ENCODE data around the gene COL15A1.
"Not testable (repeated sequence)": the region's sequence is repeated elsewhere in the genome, so short reads cannot be mapped to it uniquely, and the experiment has no call there.

Gene COL15A1

DNA sequence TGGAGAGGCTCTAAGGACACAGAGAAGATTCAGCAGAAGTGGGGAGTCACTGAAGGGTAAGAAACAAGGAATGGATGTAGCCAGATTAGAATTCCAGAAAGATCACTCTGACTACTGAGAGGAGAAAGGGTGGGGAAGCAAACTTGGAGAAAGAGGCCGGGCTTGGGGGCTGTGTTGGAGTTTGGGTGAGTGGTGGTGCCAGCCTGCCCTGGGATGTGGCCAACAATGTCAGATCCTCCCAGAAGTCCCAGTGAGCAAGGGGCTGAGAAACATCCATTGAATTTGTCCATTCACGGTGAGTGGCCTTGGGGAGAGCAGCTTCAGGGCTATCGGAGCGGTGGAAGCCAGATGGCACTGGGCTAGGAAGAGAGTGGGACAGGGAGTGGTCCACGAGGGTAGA is 60.4 kb downstream of the COL15A1 start:
- no peak for DNase-seq (ENCODE audit: low read depth in 2 of 2)
- no peak overlapping the region for H3K4me3 ChIP-seq (replicated peaks in 1 of 2; ENCODE audit: low read depth in 2 of 2, low read length in 2 of 2)
- TF ChIP-seq, protein P1, sequence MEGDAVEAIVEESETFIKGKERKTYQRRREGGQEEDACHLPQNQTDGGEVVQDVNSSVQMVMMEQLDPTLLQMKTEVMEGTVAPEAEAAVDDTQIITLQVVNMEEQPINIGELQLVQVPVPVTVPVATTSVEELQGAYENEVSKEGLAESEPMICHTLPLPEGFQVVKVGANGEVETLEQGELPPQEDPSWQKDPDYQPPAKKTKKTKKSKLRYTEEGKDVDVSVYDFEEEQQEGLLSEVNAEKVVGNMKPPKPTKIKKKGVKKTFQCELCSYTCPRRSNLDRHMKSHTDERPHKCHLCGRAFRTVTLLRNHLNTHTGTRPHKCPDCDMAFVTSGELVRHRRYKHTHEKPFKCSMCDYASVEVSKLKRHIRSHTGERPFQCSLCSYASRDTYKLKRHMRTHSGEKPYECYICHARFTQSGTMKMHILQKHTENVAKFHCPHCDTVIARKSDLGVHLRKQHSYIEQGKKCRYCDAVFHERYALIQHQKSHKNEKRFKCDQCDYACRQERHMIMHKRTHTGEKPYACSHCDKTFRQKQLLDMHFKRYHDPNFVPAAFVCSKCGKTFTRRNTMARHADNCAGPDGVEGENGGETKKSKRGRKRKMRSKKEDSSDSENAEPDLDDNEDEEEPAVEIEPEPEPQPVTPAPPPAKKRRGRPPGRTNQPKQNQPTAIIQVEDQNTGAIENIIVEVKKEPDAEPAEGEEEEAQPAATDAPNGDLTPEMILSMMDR (IDR thresholded peaks at IDR 0.05; ENCODE audit: low read depth, low read length): no peak

DNA sequence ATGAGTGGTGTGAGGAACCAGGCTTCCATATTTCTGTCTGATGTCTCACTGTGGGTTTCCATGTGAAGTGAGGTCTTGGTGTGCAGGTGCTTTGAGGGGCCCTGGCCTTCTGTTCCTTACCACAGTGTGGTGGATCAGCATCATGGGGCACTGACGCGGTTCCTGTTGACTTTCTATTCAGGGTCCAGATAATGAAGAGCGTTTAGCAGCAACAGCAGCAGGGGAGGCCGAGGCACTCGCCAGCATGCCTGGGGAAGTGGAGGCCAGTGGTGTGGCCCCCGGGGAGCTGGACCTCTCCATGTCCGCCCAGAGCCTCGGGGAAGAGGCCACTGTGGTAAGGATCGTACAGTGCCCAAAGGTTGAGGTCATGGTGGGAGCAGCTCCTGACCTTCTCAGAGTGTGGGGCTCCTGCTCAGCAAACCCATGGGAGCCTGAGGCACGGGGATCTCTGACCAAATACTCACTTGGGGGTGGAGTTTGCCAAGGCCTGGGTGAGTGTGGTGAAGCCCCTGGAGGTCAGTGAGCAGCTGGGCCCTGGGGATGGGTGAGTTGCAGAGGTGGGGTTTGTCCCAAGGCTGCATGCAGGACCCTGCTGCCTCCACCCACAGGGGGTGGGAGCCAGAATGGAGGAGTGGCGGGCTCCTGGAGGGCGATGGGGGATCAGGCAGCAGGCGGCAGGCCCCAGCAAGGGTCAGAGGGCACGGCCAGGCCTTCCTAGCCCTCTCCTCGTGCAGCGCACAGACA is 61.2 kb downstream of the COL15A1 start:
- DNase-seq (ENCODE audit: low read depth in 2 of 2): no peak
- H3K4me3 ChIP-seq (replicated peaks in 1 of 2; ENCODE audit: low read depth in 2 of 2, low read length in 2 of 2): no peak overlapping the region
- TF ChIP-seq, protein P1 (IDR thresholded peaks at IDR 0.05; ENCODE audit: low read depth, low read length): no peak

DNA sequence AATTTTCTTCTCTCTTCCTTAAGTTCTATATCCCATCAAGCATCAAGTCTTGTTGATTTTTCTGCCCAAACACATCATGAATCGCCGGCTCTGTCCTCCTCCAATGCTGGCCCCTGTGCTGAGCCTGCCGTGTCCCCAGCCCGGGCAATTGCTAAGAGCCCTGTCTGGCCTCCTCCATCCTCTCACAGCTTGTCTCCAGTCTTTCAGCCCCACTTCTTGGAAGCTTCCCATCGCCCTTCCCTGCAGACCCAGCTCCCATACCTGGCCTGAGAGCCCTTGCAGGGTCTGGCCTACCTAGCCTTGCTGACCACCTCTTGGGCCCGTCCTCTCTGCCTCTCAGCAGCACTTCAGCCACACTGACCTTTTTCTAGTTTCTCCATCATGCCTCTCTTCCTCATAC is 61.9 kb downstream of the COL15A1 start:
- DNase-seq (ENCODE audit: low read depth in 2 of 2): no peak
- no peak overlapping the region for H3K4me3 ChIP-seq (replicated peaks in 1 of 2; ENCODE audit: low read depth in 2 of 2, low read length in 2 of 2)
- TF ChIP-seq, protein P1 (IDR thresholded peaks at IDR 0.05; ENCODE audit: low read depth, low read length): no peak

DNA sequence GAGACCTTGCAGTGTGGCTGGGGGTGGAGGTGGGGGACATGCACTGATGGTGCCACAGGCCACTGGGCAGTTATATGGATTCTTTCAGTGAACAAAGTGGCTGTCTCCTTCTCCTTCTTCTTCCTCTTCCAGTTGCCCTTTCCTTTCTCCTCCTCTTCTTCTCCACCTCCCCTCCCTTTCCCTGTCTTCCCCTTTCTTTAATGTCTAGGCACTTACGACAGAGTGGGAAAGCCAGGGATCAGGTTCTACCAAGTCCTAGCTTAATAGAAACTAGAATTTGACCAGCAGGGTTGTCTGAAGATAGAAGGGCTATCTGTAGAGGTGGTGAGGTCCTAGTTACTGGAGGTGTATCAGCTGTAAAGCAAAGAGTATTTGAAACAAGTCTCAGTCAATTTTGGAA is 62.8 kb downstream of the COL15A1 start:
- no peak for DNase-seq (ENCODE audit: low read depth in 2 of 2)
- H3K4me3 ChIP-seq (replicated peaks in 1 of 2; ENCODE audit: low read depth in 2 of 2, low read length in 2 of 2): no peak overlapping the region
- TF ChIP-seq, protein P1 (IDR thresholded peaks at IDR 0.05; ENCODE audit: low read depth, low read length): no peak

GRCh38 chr9:99006979-99007378 is 63.3 kb downstream of the COL15A1 start:
- TF ChIP-seq, protein P1 (IDR thresholded peaks at IDR 0.05; ENCODE audit: low read depth, low read length): no peak
- no peak overlapping the region for H3K4me3 ChIP-seq (replicated peaks in 1 of 2; ENCODE audit: low read depth in 2 of 2, low read length in 2 of 2)
- DNase-seq (ENCODE audit: low read depth in 2 of 2): no peak

- no peak overlapping the region for H3K4me3 ChIP-seq (replicated peaks in 1 of 2; ENCODE audit: low read depth in 2 of 2, low read length in 2 of 2)
- TF ChIP-seq, protein P1 (IDR thresholded peaks at IDR 0.05; ENCODE audit: low read depth, low read length): no peak
These were observed 64.5 kb downstream of the COL15A1 start for GRCh38 chr9:99008203-99008602.

DNA sequence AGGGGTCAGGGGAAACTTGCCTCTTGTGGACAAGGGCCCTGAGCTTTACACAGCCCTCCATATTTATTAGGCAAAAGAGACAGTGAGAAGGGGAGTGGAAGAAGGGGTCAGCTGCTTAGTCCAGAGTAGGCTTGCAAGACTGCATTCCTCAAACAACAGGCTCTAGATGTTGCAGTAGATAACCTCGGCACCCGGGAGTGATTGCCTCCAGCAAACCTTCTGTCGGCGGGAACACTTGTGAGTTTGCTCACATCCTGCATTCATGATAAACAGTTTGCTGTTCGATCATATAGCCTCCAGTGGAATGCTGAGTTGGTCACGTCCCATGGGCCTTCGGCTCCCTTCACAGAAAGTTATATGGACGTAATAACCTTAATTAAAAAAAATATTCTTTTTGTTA is 66.7 kb downstream of the COL15A1 start:
- H3K4me3 ChIP-seq (replicated peaks in 1 of 2; ENCODE audit: low read depth in 2 of 2, low read length in 2 of 2); DNase-seq (ENCODE audit: low read depth in 2 of 2): not testable (repeated sequence)

More at GRCh38 chr9:99008203-99008602, 64.5 kb downstream of the COL15A1 start:
- DNase-seq (ENCODE audit: low read depth in 2 of 2): no peak

All from cardiac fibroblast (primary cell).